Neural progenitor cell (in vitro differentiated cells): ENCODE data around the gene CHMP6.

Experiments
- CTCF ChIP-seq: fragments of 200-600 bp; sonication (generic); IDR thresholded peaks from 2 replicates; pipeline ENCODE4 v1.5.1; 2017; ENCODE audit warnings: antibody characterized with exemption, mild to moderate bottlenecking
- EZH2 ChIP-seq: fragments of 200-600 bp; sonication (generic); IDR thresholded peaks from 2 replicates; pipeline ENCODE4 v1.6.1; 2017; ENCODE audit warnings: antibody characterized with exemption, mild to moderate bottlenecking, moderate library complexity
- EZH2phosphoT487 ChIP-seq: fragments of 200-600 bp; sonication (generic); IDR thresholded peaks from 2 replicates; pipeline ENCODE4 v1.6.1; 2017; ENCODE audit warnings: antibody characterized with exemption

DNA sequence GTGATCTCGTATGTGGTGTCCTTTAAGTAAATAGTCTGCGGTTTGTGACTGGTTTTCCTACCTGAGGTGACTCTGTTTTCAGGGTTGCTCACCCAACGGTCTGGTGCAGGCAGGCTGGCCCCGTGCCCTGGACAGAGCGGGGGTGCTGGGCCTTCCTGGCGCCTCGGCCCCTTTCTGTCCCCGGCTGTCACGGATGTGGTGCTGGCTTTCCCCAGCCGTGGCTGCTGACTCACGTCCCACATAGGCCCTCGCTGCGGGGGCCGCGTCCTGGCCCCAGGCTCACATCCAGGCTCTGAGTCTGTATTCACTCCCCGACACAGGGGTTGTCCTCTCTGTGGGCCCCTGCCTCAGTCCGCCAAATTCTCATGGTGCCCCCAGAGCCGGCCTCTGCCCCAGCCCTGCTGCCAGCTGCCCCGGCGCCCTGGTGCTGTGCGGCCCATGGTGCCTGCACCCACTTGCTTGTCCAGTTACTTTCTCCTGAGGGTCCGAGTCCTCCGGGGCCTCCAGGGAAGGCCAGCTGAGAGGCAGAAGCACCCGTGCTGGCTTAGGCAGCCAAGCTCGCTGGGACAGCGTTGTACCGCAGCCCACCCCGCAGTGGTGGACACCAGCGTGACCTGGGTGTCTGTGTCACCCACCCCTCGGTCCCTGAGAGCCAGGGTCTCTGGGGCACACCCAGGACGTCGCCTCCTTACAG lies 5.9 kb downstream of the CHMP6 start:
- TF ChIP-seq EZH2phosphoT487 (no peak), CTCF (no peak), EZH2 (no peak)
